DMS53 treated with DMSO at 0.1 percent for 48 hours (cell line): ENCODE results near the gene UBE2M.
A peak's percentile ranks its signal among the peaks of the same experiment; 100 is the strongest.
"Not testable (repeated sequence)": the region's sequence is repeated elsewhere in the genome, so short reads cannot be mapped to it uniquely, and the experiment has no call there.

ENCODE experiments used
- DNase-seq: peaks from one replicate; lab custom pipeline; 2025; ENCODE audit not compliant: unreplicated experiment; lab: John Stamatoyannopoulos, UW

Gene UBE2M

DNA sequence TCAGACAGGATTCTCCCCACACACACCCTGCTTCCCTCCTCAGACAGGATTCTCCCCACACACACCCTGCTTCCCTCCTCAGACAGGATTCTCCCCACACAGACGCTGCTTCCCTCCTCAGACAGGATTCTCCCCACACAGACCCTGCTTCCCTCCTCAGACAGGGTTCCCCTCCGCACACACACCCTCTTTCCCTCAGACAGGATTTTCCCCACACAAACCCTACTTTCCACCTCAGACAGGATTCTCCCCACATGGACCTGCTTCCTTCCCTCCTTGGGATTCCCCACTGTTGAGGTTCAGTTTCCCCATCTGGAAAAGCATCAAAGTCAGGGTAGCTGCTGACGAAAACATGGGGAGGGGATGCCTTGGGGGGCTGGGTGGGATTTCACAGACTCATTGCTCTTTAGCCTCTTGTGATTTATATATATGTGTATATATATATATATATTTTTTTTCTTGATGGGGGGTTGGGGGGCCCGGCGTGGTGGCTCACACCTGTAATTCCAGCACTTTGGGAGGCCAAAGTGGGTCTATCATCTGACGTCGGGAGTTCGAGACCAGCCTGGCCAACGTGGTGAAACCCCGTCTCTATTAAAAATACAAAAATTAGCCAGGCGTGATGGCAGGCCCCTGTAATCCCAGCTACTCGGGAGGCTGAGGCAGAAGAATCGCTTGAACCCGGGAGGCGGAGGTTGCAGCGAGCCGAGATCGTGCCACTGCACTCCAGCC is 15.6 kb downstream of the UBE2M start:
- not testable (repeated sequence) for DNase-seq

DNA sequence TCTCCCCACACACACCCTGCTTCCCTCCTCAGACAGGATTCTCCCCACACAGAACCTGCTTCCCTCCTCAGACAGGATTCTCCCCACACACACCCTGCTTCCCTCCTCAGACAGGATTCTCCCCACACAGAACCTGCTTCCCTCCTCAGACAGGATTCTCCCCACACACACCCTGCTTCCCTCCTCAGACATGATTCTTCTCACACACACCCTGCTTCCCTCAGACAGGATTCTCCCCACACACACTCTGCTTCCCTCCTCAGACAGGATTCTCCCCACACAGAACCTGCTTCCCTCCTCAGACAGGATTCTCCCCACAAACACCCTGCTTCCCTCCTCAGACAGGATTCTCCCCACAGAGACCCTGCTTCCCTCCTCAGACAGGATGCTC is 19.2 kb downstream of the UBE2M start:
- not testable (repeated sequence) for DNase-seq

DNA sequence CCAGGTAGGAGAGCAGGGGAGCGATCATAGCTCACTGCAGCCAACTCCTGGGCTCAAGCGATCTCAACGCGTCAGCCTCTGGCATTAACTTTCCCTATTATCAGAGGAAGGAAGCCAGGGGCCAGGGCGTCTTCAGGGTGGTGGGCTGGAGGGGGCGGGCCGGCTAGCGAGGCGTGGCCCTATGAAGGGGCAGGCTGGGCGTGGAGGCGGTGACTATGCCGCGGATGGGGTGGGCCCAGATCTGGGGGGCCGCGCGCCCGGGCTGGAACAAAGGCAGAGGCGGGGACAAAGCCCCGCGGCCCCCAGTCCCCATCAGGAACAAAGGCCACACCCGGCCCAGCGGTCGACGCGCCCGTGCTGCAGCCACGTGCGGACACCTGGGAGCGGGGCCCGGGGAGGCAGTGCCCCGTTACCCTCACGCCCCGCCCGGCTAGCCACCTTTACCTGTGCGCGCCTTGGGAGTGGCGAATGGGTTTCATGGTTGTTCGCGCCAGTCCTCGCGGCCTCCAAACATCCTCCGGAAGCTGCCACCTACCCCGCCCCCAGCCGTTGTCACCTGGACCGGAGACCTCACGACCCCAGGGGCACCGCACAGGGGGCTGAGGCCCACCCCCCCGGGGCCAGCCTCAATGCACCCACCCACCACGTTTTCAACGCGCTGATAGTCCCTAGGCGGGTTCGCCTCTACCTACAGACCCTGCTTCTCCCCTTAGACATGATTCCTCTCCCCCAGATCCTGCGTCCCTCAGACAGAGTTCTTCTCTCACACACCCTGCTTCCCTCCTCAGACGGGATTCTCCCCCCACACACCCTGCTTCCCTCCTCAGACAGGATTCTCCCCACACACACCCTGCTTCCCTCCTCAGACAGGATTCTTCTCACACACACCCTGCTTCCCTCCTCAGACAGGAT is 19.9 kb downstream of the UBE2M start:
- peak; percentile 34 for DNase-seq

DNA sequence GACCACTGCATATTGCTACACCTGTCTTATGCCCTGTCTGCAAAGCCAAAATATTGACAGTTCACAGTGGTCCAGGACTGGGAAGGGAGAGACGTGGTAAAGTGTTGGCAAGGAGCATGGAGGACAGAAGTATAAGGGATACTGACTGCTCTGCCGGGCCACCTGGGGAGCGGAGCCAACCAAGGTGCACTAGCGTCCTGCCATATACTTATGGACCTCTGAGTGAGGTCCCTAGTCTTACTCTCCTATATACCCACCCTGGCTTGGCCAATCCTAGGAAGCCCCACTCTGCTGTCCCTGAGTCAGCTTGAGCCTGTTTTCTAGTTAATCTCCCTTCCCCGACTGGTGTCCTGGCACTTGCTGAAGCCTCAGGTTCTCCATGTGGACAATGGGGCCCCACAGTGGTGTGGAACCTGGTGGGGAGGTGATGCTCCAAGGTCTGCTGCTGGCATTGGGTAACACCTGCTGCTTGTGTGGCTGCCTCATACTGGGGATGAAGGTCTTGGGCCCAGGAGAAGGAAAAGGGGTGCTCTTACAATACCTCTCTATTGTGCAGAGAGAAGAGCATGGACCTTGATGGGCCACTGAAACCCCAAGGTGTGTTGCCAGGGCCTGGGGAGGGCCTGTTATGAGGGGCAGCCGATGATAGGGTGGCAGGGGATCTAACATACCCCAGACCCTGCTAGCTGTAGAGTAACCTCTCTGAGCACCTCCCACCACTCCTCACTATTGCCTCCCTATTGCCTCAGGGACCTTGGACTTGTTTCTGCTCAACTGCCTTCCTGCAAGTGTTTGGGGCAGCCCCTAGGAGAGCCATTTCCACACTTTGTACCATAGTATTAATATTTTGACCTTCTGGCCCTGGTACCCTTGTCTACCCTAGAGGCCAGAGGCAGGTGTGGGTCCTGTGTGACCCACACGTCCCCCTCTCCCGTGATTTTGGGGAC is 21.3 kb downstream of the UBE2M start:
- DNase-seq, result no peak

DNA sequence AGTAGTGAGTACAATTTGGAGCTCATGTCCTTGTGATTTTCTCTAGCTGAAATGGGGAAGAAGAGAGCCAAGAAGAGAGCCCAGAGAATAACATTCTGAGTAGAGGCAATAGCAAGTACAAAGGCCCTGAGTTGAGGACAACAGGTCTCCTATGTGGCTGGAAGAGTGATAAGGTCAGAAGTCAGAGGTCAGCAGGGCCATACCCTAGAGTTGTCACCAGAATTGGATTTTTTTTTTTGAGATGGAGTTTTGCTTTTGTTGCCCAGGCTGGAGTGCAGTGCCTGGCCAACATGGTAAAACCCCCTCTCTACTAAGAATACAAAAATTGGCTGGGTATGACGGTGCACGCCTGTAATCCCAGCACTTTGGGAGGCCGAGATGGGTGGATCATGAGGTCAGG is 22.6 kb downstream of the UBE2M start:
- DNase-seq, result no peak

DNA sequence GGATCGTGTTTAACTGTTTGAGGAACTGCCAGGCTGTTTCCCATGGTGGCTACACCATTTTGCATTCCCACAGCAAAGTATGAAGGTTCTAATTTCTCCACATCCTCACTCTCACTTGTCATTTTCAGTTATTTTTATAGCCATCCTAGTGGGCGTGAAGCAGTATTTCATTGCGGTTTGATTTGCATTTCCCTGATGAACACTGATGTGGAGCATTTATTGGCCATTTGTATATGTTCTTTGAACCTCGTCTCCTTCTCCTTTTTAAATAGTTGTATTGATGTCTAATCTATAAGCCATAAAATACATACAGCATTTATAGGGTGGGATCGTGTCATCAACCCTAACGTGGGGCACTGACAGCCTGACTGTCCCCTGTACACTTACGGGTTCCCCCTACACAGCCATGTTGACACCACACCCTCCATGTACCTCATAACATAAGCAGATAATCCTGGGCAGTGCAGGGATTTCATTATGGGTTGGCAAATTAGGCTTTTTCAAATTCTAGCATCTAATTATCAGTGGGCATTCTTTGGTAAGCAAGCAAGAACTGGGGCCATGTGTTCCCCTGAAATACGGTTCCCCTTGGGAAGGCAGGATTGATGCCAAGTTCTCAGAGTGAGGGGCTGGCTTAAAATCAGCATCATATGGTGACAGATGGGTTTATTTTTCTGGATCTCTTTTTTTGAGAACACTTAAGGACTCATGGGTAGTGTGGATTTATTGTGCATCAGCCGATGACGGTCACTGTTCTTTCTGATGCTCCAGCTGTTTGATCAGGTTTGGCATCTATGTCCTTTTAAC is 27.2 kb downstream of the UBE2M start:
- no peak for DNase-seq

DNA sequence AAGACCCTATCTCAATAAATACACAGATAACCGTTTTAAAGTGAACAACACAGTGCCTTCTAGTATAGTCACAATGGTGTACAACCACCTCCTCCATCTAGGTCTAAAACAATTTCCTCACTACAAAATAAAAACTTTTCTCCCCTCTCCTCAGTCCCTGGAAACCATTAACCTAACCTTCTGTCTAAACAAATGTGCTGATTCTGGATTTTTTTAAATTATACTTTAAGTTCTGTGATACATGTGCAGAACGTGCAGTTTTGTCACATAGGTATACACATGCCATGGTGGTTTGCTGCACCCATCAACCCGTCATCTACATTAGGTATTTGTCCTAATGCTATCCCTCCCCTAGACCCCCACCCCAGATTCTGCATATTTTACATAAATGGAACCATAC is 29.0 kb downstream of the UBE2M start:
- DNase-seq, result no peak

DNA sequence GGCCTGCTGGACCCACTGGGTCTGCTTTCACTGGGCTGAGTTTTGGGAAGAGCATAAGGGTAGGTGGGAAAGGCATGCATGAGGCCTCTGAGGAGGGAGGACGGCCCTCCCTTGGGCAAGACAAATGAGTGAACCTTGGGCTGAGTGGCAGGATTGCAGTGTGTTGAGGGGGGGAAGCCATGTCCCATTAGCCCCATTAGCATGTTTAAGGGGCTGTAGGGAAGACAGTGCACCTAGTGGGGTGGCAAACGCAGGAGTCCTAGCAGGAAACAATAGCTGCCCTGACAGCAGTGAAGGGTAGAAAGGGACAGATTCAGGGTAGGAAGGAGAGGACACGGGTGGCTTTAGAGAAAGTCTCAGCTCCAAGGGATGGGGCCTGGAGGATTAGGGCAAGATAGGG is 35.7 kb downstream of the UBE2M start:
- DNase-seq, result no peak

DNA sequence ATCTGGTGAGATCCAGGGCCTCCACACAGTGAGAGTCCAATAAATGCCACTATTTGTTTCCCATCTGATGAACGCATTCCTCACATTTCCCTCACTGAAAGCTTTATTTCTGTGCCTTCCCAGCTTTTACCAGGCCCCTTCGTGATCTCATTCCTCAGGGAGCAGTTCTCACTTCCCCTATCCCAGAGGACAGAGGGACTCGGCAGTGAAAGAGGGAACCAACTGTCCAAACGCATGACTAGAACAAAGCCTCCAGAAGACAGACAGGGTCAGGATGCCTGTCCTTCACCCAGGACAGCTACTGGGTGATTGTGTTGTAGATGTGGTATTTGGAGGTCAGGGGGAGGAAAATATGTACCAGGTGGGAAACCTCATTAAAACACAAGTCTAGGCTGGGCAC is 36.8 kb downstream of the UBE2M start:
- no peak for DNase-seq

DNA sequence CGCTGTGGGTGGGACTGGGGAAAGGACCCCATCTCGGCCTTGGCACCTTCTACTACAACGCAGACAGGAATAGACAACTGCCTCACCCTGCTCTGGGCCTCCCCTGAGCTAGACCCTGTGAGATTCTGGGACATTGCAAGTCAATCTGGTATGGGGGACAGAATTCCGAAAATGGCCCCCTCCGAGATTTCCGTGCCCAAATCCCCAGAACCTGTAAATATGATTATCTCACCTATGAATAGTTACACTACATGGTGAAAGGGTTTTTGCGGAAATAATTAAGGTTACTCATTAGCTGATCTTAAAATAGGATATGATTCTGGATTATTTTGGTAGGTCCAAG is 38.2 kb downstream of the UBE2M start:
- DNase-seq, result no peak

DNA sequence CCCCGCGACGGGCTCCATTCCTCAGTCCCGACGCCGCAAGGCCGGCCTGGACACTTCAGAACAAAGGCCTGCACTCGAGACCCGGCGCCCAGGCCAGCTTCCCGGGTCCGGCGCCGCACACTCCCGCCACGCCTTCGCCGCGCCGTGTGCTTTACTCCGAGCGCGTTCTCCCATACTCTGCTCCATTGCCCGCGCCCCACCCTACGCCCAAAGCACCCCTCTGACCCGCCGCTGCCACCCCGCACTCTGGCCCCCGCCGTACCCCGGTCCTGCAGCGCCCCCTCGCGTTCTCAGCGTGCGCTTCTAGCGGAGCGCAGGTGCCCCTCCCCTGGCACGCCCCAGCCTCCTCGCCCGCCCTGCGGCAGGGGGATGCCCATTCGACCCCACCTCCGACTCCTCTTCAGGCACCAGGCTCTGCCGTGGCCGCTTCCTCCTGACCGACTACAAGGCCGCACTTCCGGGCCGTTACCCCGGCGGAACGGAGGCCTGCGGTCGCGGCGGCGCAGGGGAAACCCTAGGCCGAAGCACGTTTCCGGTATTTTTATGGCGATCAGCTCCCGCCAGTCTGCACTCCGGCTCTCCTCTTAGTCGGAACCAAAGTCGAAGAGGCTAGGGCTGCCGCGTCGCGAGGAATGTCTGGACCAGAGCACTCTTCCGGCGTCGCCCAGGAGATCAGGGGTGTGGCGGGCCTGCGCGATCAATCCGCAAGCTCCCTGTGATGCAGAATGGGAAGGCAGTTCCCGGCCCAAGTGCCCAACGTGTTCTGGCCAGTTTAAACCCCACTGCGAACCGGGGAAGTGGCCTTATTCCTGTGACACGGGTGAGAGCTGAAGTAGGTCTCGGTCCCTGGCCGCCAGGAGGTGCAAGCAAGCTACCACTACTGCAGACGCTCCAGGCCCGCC is 38.8 kb downstream of the UBE2M start, which contains the start of gene ZBTB45:
TSS of gene ZBTB45 (minus strand) at position 456 of the 902 bp plus-strand sequence. CDS start 2,137 bp downstream, outside the sequence.
- peak; percentile 89 for DNase-seq

DNA sequence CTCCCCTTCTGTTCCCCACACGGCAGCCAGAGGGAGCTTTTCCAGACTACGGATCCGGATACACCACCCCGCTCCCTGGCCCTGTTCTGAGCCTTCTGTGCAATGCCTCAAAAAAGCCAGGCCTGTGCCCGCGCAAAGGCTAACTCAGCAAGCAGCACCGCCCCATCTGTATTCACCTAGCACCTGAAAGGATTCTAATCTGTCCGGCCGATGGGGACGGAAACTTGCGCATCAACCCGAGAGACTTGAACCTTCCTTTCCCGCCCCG is 39.4 kb downstream of the UBE2M start:
- DNase-seq, result peak; percentile 52

DNA sequence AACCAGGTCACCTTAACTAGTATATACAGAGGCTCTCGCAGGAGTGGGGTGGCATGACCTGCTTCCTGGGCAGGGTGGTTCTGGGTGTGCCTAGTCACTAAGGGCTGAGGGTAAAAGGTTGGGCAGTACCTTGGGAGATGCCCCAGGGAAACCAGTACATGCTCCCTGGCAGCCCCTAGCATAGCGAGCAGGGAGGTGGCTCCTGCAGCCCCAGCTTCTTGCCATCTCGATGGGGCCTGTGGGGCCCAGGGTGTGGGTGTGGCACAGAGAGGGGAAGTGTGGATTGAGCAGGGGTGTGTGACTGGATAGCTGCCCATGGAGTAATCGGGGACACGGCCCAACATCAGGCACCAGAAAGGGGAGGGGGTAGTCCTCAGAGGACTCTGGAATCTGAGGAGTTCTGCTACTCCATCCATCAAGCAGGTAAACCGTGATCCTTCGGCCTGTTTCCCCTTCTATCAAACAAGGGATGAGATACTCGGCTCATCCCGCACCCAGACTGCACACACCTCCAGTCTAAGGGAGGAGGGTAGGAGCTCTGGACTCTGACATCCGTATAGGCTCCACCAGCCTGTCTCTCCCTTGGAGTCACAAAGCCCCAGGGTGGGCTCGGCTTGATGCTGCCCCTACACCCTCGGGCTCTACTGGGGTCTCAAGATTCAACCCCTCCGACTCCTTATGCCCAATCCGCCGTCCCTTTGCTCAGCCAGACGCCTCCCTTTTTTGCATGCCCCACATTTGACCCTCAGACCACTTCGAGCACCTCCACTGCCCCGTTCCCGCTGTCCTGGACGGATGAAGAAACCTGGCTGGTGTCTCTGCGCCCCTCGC is 39.9 kb downstream of the UBE2M start:
- no peak for DNase-seq

DNA sequence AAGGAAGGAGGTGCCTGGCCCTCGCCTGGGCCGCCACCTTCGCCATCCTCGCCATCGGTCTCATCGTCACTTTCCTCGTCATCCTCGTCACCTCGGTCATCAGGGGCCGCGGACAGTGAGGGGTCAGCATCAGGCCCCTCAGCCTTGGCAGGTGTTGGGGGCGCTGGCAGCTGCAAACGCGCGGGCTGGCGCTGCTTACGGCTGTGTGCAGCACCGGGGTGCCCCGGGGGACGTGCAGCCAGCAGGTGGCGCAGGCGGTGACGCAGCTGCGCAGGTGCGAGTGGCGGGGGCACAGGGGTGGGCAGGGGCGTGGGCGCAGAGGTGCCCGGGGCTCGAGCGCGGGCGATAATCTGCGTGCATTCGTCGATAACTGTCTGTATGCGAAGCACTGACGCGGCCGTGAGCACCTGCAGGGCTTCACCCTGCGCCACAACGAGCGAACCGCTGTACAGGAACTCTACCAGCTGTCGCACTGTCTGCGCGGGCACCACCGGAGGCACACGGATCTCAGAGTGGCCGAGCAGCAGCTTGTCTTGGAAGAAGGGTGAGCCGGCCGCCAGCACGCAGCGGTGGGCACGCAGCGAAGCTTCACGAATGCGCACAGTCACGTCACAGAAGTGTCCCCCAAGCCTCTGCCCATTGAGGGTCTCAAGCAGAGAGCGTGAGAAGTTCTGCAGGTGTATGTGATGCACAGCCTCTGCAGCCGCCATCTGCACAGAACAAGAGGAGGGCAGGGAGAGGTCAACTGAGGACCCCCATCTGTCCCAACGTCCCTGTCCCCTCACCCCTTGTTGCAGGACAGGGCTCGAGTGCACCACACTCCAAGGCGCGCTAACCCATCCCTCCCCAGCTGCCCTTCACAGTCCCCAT is 41.2 kb downstream of the UBE2M start:
- DNase-seq, result no peak

DNA sequence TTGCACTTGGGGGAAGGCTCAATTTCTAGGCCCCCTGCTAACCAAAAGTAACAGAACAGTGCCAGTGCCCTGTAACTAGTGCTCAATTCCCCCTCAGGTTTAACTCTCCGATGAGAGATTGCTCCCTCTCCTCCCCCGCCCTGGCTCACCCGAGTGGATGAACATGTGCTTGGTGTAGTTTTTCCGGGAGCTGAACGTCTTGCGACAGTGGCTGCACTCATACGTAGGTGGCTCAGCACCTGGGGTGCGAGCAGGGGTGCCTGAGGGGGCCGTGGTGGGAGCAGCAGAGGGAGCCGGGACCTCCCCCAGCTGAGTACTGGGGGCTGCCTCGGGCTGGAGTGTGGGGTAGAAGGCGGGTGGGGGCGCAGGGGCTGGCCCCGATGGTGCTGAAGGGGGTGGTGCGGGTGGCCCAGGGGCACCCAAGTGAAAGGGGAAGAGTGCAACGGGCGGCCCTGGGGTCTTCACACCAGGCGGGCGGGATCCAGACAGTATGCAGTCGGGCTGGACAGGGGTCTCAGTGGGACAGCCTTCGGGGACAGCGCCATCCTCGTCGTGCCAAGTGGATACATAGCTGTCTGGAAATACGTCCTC is 42.1 kb downstream of the UBE2M start:
- DNase-seq, result no peak

DNA sequence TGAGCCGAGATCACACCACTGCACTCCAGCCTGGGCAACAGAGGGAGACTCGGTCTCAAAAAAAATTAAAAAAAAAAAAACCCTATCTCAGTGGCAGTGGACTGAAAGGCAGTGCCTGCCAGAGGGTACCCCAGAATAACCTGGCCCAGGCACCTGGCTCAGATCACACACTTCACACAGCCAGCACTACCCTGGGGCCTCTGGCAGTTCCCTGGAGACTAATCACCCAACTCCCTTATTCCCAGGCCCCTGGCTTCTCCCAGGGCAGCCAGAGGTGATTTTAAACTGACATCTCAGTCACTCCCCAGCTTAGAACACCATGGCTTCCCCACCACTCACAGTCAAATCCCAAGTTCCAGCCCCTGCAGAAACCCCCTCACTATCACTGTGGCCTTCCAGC is 43.2 kb downstream of the UBE2M start:
- no peak for DNase-seq

DNA sequence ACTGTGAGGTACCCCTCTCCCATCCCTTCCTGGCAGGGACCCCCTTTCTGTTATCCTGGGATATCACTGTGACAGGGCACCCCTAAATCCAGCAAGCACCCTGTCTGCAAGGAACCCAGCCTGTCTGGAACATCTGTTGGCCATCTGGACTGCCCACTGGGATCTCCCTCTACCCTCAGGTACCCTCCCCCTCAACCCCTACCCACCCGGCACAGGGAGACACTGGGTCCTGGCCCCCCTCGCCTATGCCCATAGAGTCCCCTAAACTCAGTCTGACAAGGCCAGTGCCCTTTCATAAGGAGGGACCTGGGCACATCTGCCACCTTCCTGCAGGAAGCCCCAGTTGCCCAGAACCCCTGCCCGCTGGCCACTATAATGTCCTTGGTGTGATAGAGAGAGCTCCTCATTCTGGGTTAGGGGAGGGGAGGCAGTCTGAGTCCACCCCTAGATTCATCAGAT is 43.8 kb downstream of the UBE2M start:
- no peak for DNase-seq
